Colonic mucosa (tissue), 4 donors: ENCODE results near the gene PRKCD. TPM values are rescaled to one million over a fixed set of nuclear protein-coding genes. Genes with fewer than 3 reads are reported as not detected.

ENCODE experiments used
- DNase-seq: peaks from one replicate; pipeline ENCODE4 v3.0.0-alpha.2; 2020
- H3K27ac ChIP-seq: fragments of 200-600 bp; one replicate; pipeline ENCODE4 v1.8.0; 2021
- H3K27me3 ChIP-seq: fragments of 200-600 bp; one replicate; pipeline ENCODE4 v1.8.0; 2021
- H3K36me3 ChIP-seq: fragments of 200-600 bp; one replicate; pipeline ENCODE4 v1.8.0; 2021
- H3K4me1 ChIP-seq: fragments of 200-600 bp; one replicate; pipeline ENCODE4 v1.8.0; 2021; ENCODE audit warnings: mild to moderate bottlenecking
- H3K4me3 ChIP-seq: fragments of 200-600 bp; one replicate; pipeline ENCODE4 v1.8.0; 2021
- H3K9ac ChIP-seq, 2 donors: one replicate each; pipeline ENCODE4 v1.7.0; 2013; ENCODE audit warnings: control low read depth in 2 of 2, low read depth in 2 of 2, low read length in 2 of 2
- H3K9me3 ChIP-seq: fragments of 200-600 bp; one replicate; pipeline ENCODE4 v1.8.0; 2021
- CTCF ChIP-seq: fragments of 200-600 bp; IDR thresholded peaks from one replicate; pipeline ENCODE4 v1.8.0; 2022; ENCODE audit warnings: antibody characterized with exemption, mild to moderate bottlenecking
- intact Hi-C: fragments of 100-400 bp; cut with DNase I; formaldehyde crosslinking; loops from one replicate; pipeline ENCODE4 v1.14.1; 2022
- total RNA-seq, 2 donors: library from RNA; stranded (reverse); fragmentation: NEBNext Ultra II Directional in 1 of 2; extraction: Animal tissue kit (Norgen Biotek cat#: 25700) in 1 of 2; gene quantifications; one replicate each; pipeline ENCODE4 v1.2.1, GENCODE V29; 2021
- donor health status: healthy.
- donor health status: DM: no; HTN: no; CAD: no.
- donor health status: DM: no; HTN: no; CAD: no.

PRKCD gene
- total RNA-seq, 2 donors from 2014 or later = 58.9 to 75.0 TPM

GRCh38 chr3:53123953-53124352 lies 37.1 kb upstream of the PRKCD start:
- H3K36me3 ChIP-seq = peaks cover 1% of the 10 kb centered on the region
- TF ChIP-seq CTCF = no peak
- H3K9me3 ChIP-seq = no peaks in the 10 kb centered on the region
- no peaks in the 10 kb centered on the region for H3K27me3 ChIP-seq
- H3K4me3 ChIP-seq = no peak overlapping the region
- peaks cover 4% of the 10 kb centered on the region for H3K4me1 ChIP-seq
- no peak for DNase-seq
- H3K9ac ChIP-seq = no peak overlapping the region
- intact Hi-C loops = no loop called here
- no peak overlapping the region for H3K27ac ChIP-seq

GRCh38 chr3:53126601-53127000 lies 34.4 kb upstream of the PRKCD start:
- H3K4me1 ChIP-seq = peaks cover 10% of the 10 kb centered on the region
- H3K36me3 ChIP-seq = no peaks in the 10 kb centered on the region
- no peak overlapping the region for H3K9ac ChIP-seq
- H3K9me3 ChIP-seq = no peaks in the 10 kb centered on the region
- no peak for DNase-seq
- intact Hi-C loops = no loop called here
- no peak overlapping the region for H3K4me3 ChIP-seq
- TF ChIP-seq CTCF = no peak
- H3K27me3 ChIP-seq = no peaks in the 10 kb centered on the region
- H3K27ac ChIP-seq = no peak overlapping the region

- no peak for TF ChIP-seq CTCF
- intact Hi-C loops = no loop called here
- H3K4me3 ChIP-seq = peak overlapping the region; percentile 82
- no peak overlapping the region for H3K27ac ChIP-seq
- peaks cover 10% of the 10 kb centered on the region for H3K4me1 ChIP-seq
- H3K9ac ChIP-seq = peak overlapping the region in 1 of 2 donors; percentile 98
- no peak for DNase-seq
- no peaks in the 10 kb centered on the region for H3K27me3 ChIP-seq
- no peaks in the 10 kb centered on the region for H3K9me3 ChIP-seq
- H3K36me3 ChIP-seq = no peaks in the 10 kb centered on the region
Measured at GRCh38 chr3:53129344-53129743, 31.7 kb upstream of the PRKCD start.

GRCh38 chr3:53130179-53131061 lies 30.6 kb upstream of the PRKCD start, which contains the start of gene RFT1:
Gene RFT1, minus strand, starts transcription at chr3:53130435. Its CDS starts 35 bp downstream, at chr3:53130400.
- H3K4me1 ChIP-seq = peaks cover 10% of the 10 kb centered on the region
- peak within 1 kb of the TSS; percentile 92 to 98 for H3K9ac ChIP-seq
- H3K36me3 ChIP-seq = no peaks in the 10 kb centered on the region
- H3K9me3 ChIP-seq = no peaks in the 10 kb centered on the region
- H3K27ac ChIP-seq = peak within 1 kb of the TSS; percentile 86
- intact Hi-C loops = no loop called here
- peak within 1 kb of the TSS; percentile 82 for H3K4me3 ChIP-seq
- H3K27me3 ChIP-seq = no peaks in the 10 kb centered on the region
- peak; percentile 99 for DNase-seq
- no peak for TF ChIP-seq CTCF

- peaks cover 10% of the 10 kb centered on the region for H3K4me1 ChIP-seq
- H3K9me3 ChIP-seq = no peaks in the 10 kb centered on the region
- peak overlapping the region; percentile 86 for H3K27ac ChIP-seq
- DNase-seq = no peak
- no peak overlapping the region for H3K4me3 ChIP-seq
- H3K9ac ChIP-seq = peak overlapping the region; percentile 92 to 98
- no peaks in the 10 kb centered on the region for H3K27me3 ChIP-seq
- TF ChIP-seq CTCF = no peak
- intact Hi-C loops = no loop called here
- no peaks in the 10 kb centered on the region for H3K36me3 ChIP-seq
Measured at GRCh38 chr3:53131096-53131495, 29.9 kb upstream of the PRKCD start.
